ENCODE data around the gene OLR1. TPM values are rescaled to one million over a fixed set of nuclear protein-coding genes. Genes with fewer than 3 reads are reported as not detected.

OLR1 gene
- total RNA-seq, 1 donor from 2014 or later = 0.98 TPM

DNA sequence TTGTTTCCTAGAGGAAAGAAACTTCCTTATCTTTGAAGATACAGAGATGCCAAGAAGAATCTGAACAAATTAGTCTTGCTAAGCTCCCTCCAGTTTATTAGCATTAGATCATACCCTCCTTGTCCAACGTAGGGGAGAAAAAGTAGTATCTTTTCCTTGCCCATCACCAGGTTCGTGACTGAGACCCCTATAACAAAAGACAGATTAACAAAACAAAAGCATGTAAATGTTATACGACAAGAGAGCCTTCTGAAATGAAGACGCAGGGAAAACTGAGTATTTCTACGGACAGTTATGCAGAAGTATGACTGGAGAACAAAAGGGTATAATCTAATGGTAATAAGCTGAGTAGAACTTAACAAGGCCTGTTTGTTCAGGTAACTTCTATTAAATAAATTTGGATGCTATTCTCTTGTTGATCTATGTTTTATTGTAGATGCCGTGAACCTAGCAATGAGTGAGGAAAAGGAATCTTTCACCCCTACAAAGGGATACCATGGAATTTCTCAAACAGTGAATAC lies 39.0 kb downstream of the OLR1 start:
- Mint-ChIP-seq H3K27me3 (ENCODE audit: low read depth, unreplicated experiment) (peaks cover 2% of the 10 kb centered on the region), H3K4me3 (ENCODE audit: unreplicated experiment) (no peak overlapping the region), H3K36me3 (ENCODE audit: low read depth, unreplicated experiment) (no peaks in the 10 kb centered on the region), H3K4me1 (ENCODE audit: low read depth, unreplicated experiment) (peaks cover 8% of the 10 kb centered on the region), H3K27ac (ENCODE audit: unreplicated experiment) (no peak overlapping the region), H3K9me3 (ENCODE audit: unreplicated experiment) (peaks cover 2% of the 10 kb centered on the region)
- Histone ChIP-seq H3K9me3 (ENCODE audit: insufficient read depth, low read depth, low read length) (no peaks in the 10 kb centered on the region), H3K27me3 (ENCODE audit: insufficient read depth, low read length) (no peaks in the 10 kb centered on the region), H3K4me3 (ENCODE audit: insufficient read depth, low read depth, low read length) (no peak overlapping the region), H3K36me3 (ENCODE audit: insufficient read depth, low read length) (no peaks in the 10 kb centered on the region), H3K79me2 (ENCODE audit: insufficient read depth, low read length) (no peaks in the 10 kb centered on the region), H2AFZ (ENCODE audit: low read depth, low read length) (no peak overlapping the region), H4K20me1 (ENCODE audit: insufficient read depth, low read length) (no peaks in the 10 kb centered on the region), H3K4me1 (ENCODE audit: insufficient read depth, low read length) (no peaks in the 10 kb centered on the region), H3K4me2 (ENCODE audit: low read length) (no peak overlapping the region), H3K9ac (ENCODE audit: low read length) (no peak overlapping the region), H3K27ac (ENCODE audit: low read depth, low read length) (no peak overlapping the region)
- FAIRE-seq (no peak), DNase-seq (ENCODE audit: low read depth) (no peak)
- TF ChIP-seq EZH2 (IDR thresholded peaks at IDR 0.05; ENCODE audit: insufficient read depth, low read length) = no peak
- TF ChIP-seq CTCF (IDR thresholded peaks at IDR 0.05; ENCODE audit: insufficient read depth, low read depth, low read length) = no peak

DNA sequence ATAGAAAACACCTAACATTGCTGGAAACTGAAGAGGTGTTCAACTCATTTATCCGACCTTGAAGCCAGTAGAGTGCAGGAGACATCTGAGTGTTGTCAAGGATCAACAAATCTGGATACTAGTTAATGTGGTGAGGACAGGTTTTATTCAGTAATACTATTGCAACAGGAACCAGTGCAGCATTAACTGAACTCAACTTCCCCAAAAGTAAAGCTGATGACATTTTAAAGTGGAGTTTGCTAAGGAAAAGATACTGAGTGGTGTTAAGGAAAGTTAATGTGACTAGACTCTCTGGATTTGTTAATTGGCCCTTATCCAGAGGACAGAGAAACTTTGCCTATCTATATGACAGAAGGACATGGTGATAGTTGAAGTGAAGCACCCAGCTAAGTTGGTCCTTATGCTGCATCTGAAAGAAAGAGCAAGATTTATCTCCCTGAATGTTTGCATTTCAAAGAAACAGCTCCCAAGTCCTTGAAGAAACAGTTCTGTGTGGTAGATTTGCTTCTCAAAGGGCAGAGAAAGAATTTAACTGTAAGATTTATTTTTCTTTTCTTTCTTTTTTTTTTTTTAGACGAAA lies 40.7 kb downstream of the OLR1 start:
- Mint-ChIP-seq H3K27ac (ENCODE audit: unreplicated experiment) (no peak overlapping the region), H3K9me3 (ENCODE audit: unreplicated experiment) (peaks cover 2% of the 10 kb centered on the region), H3K36me3 (ENCODE audit: low read depth, unreplicated experiment) (no peaks in the 10 kb centered on the region), H3K27me3 (ENCODE audit: low read depth, unreplicated experiment) (peaks cover 2% of the 10 kb centered on the region), H3K4me1 (ENCODE audit: low read depth, unreplicated experiment) (peaks cover 8% of the 10 kb centered on the region), H3K4me3 (ENCODE audit: unreplicated experiment) (no peak overlapping the region)
- Histone ChIP-seq H4K20me1 (ENCODE audit: insufficient read depth, low read length) (no peaks in the 10 kb centered on the region), H3K27me3 (ENCODE audit: insufficient read depth, low read length) (no peaks in the 10 kb centered on the region), H3K9ac (ENCODE audit: low read length) (no peak overlapping the region), H3K36me3 (ENCODE audit: insufficient read depth, low read length) (no peaks in the 10 kb centered on the region), H3K4me1 (ENCODE audit: insufficient read depth, low read length) (no peaks in the 10 kb centered on the region), H3K4me3 (ENCODE audit: insufficient read depth, low read depth, low read length) (no peak overlapping the region), H3K4me2 (ENCODE audit: low read length) (no peak overlapping the region), H3K79me2 (ENCODE audit: insufficient read depth, low read length) (no peaks in the 10 kb centered on the region), H2AFZ (ENCODE audit: low read depth, low read length) (no peak overlapping the region), H3K9me3 (ENCODE audit: insufficient read depth, low read depth, low read length) (no peaks in the 10 kb centered on the region), H3K27ac (ENCODE audit: low read depth, low read length) (no peak overlapping the region)
- FAIRE-seq (no peak), DNase-seq (ENCODE audit: low read depth) (no peak)
- TF ChIP-seq CTCF (IDR thresholded peaks at IDR 0.05; ENCODE audit: insufficient read depth, low read depth, low read length) = no peak
- no peak for TF ChIP-seq EZH2 (IDR thresholded peaks at IDR 0.05; ENCODE audit: insufficient read depth, low read length)

GRCh38 chr12:10130042-10130441 lies 41.9 kb downstream of the OLR1 start, which contains the start of gene CLEC7A:
Gene CLEC7A, minus strand, starts transcription at chr12:10130199. Its CDS starts 117 bp downstream, at chr12:10130082.
- H3K36me3 ChIP-seq (ENCODE audit: insufficient read depth, low read length) = no peaks in the 10 kb centered on the region
- FAIRE-seq (no peak), DNase-seq (ENCODE audit: low read depth) (no peak)
- no peaks in the 10 kb centered on the region for H3K79me2 ChIP-seq (ENCODE audit: insufficient read depth, low read length)
- H3K27ac Mint-ChIP-seq (ENCODE audit: unreplicated experiment) = no peak within 1 kb of the TSS
- H3K4me3 ChIP-seq (ENCODE audit: insufficient read depth, low read depth, low read length) = no peak within 1 kb of the TSS
- H3K9me3 ChIP-seq (ENCODE audit: insufficient read depth, low read depth, low read length) = no peaks in the 10 kb centered on the region
- peaks cover 2% of the 10 kb centered on the region for H3K27me3 Mint-ChIP-seq (ENCODE audit: low read depth, unreplicated experiment)
- peaks cover 8% of the 10 kb centered on the region for H3K4me1 Mint-ChIP-seq (ENCODE audit: low read depth, unreplicated experiment)
- no peak within 1 kb of the TSS for H3K9ac ChIP-seq (ENCODE audit: low read length)
- H3K4me2 ChIP-seq (ENCODE audit: low read length) = no peak within 1 kb of the TSS
- H4K20me1 ChIP-seq (ENCODE audit: insufficient read depth, low read length) = no peaks in the 10 kb centered on the region
- no peaks in the 10 kb centered on the region for H3K27me3 ChIP-seq (ENCODE audit: insufficient read depth, low read length)
- no peak for TF ChIP-seq CTCF (IDR thresholded peaks at IDR 0.05; ENCODE audit: insufficient read depth, low read depth, low read length)
- TF ChIP-seq EZH2 (IDR thresholded peaks at IDR 0.05; ENCODE audit: insufficient read depth, low read length) = no peak
- H3K36me3 Mint-ChIP-seq (ENCODE audit: low read depth, unreplicated experiment) = no peaks in the 10 kb centered on the region
- no peak within 1 kb of the TSS for H3K4me3 Mint-ChIP-seq (ENCODE audit: unreplicated experiment)
- no peaks in the 10 kb centered on the region for H3K4me1 ChIP-seq (ENCODE audit: insufficient read depth, low read length)
- no peak within 1 kb of the TSS for H2AFZ ChIP-seq (ENCODE audit: low read depth, low read length)
- H3K27ac ChIP-seq (ENCODE audit: low read depth, low read length) = no peak within 1 kb of the TSS
- no peaks in the 10 kb centered on the region for H3K9me3 Mint-ChIP-seq (ENCODE audit: unreplicated experiment)
